OCI-LY7 (cell line): ENCODE data around the gene SCAND1.

Source experiments
- CTCF ChIP-seq: fragments of 200-600 bp; sonication (generic); conservative IDR thresholded peaks from 2 replicates; pipeline ENCODE4 v1.5.1; 2014; ENCODE audit warnings: mild to moderate bottlenecking, antibody characterized with exemption, low read length, moderate library complexity, mixed read lengths
- EZH2phosphoT487 ChIP-seq: fragments of 200-600 bp; sonication (generic); IDR thresholded peaks from 2 replicates; pipeline ENCODE4 v1.6.1; 2018; ENCODE audit warnings: low read depth, borderline replicate concordance, mild to moderate bottlenecking, mixed run types, antibody characterized with exemption, low read length, moderate library complexity, mixed read lengths

- TF ChIP-seq CTCF (no peak), EZH2phosphoT487 (no peak)
Measured at GRCh38 chr20:35952480-35953386, 1.6 kb downstream of the SCAND1 start.
